ENCODE measurements around the gene C5orf63. TPM values are rescaled to one million over a fixed set of nuclear protein-coding genes. Genes with fewer than 3 reads are reported as not detected.

Gene C5orf63
- total RNA-seq, 4 donors from 2014 or later = 1.8 to 6.5 (median 4.7) TPM

- TF ChIP-seq CTCF (IDR thresholded peaks at IDR 0.05) = no peak
- DNase-seq (ENCODE audit: low spot score) (no peak), ATAC-seq (ENCODE audit: low FRiP score) (no peak)
These were observed 59.9 kb downstream of the C5orf63 start for GRCh38 chr5:127013407-127013806.

GRCh38 chr5:127012916-127013315 lies 60.4 kb downstream of the C5orf63 start:
- peak; percentile 57 for ATAC-seq (ENCODE audit: low FRiP score)
- no peak for TF ChIP-seq CTCF (IDR thresholded peaks at IDR 0.05)
- DNase-seq (ENCODE audit: low spot score) = no peak

- TF ChIP-seq CTCF (IDR thresholded peaks at IDR 0.05) = no peak
- ATAC-seq (ENCODE audit: low FRiP score) (no peak), DNase-seq (ENCODE audit: low spot score) (no peak)
These were observed 61.2 kb downstream of the C5orf63 start for GRCh38 chr5:127011961-127012644.

- peak; percentile 76 for ATAC-seq (ENCODE audit: low FRiP score)
- no peak for TF ChIP-seq CTCF (IDR thresholded peaks at IDR 0.05)
- no peak for DNase-seq (ENCODE audit: low spot score)
These were observed 62.1 kb downstream of the C5orf63 start for GRCh38 chr5:127011153-127011552.

GRCh38 chr5:127010362-127010761 lies 62.9 kb downstream of the C5orf63 start:
- no peak for DNase-seq (ENCODE audit: low spot score)
- no peak for ATAC-seq (ENCODE audit: low FRiP score)
- no peak for TF ChIP-seq CTCF (IDR thresholded peaks at IDR 0.05)

GRCh38 chr5:127009784-127010183 lies 63.5 kb downstream of the C5orf63 start:
- no peak for TF ChIP-seq CTCF (IDR thresholded peaks at IDR 0.05)
- ATAC-seq (ENCODE audit: low FRiP score) = no peak
- DNase-seq (ENCODE audit: low spot score) = no peak

GRCh38 chr5:127008300-127008975 lies 64.9 kb downstream of the C5orf63 start:
- DNase-seq (ENCODE audit: low spot score) (no peak), ATAC-seq (ENCODE audit: low FRiP score) (no peak)
- TF ChIP-seq CTCF (IDR thresholded peaks at IDR 0.05) = no peak

All from omental fat pad (tissue), 4 donors.